SK-N-SH (cell line): Measurements from ENCODE around the gene C1QBP. TPM values are rescaled to one million over a fixed set of nuclear protein-coding genes. Genes with fewer than 3 reads are reported as not detected.

Experiments used
- CTCF ChIA-PET: fragments of 300-600, 350-600 bp; formaldehyde crosslinking; extraction: SDS; loops from one replicate; lab custom pipeline; 2021; lab: Yijun Ruan, JAX
- POLR2A ChIA-PET: fragments of 350-600 bp; sonication (Branson Sonifier 250); formaldehyde crosslinking; extraction: SDS; loops from one replicate; lab custom pipeline; 2020; ENCODE audit warnings: antibody characterized with exemption, inconsistent platforms; lab: Yijun Ruan, JAX
- DNase-seq: peaks from one replicate; pipeline ENCODE4 v3.0.0; 2012
- H2AFZ ChIP-seq: fragments of 200-600 bp; sonication (generic); 2 replicates; pipeline ENCODE4 v1.8.1; 2016; ENCODE audit warnings: antibody characterized with exemption, mild to moderate bottlenecking, low read depth
- H3F3A ChIP-seq: fragments of 200-600 bp; sonication (generic); replicated peaks from 2 replicates; pipeline ENCODE3; 2016; ENCODE audit warnings: antibody characterized with exemption, mild to moderate bottlenecking; ENCODE audit not compliant: insufficient read depth
- H3K27ac ChIP-seq, 2 experiments: fragments of 200-500 bp in 1 of 2; fragments of 200-600 bp in 1 of 2; sonication (Bioruptor generic) in 1 of 2; sonication (generic), shearing (Covaris generic) in 1 of 2; 2 replicates each; pipeline versions ENCODE4 v1.5.1 to v1.6.1; 2014 to 2016; ENCODE audit warnings: low read depth in 2 of 2, inconsistent platforms in 1 of 2, low read length in 1 of 2, mild to moderate bottlenecking in 1 of 2, mixed read lengths in 1 of 2
- H3K27me3 ChIP-seq: fragments of 200-600 bp; sonication (generic), shearing (Covaris generic); 2 replicates; pipeline ENCODE4 v1.6.1; 2016; ENCODE audit warnings: mixed run types; ENCODE audit not compliant: insufficient read depth
- H3K36me3 ChIP-seq, 2 experiments: fragments of 200-500 bp in 1 of 2; fragments of 200-600 bp in 1 of 2; sonication (Bioruptor generic) in 1 of 2; sonication (generic) in 1 of 2; replicated peaks in 1 of 2; 2 replicates each; pipeline versions ENCODE3 to v1.5.1; 2014 to 2016; ENCODE audit warnings: low read length in 1 of 2, mild to moderate bottlenecking in 1 of 2; ENCODE audit not compliant: insufficient read depth in 2 of 2, control insufficient read depth in 1 of 2
- H3K4me1 ChIP-seq, 2 experiments: fragments of 200-500 bp in 1 of 2; fragments of 200-600 bp in 1 of 2; sonication (Bioruptor generic) in 1 of 2; sonication (generic), shearing (Covaris generic) in 1 of 2; 2 replicates each; pipeline versions ENCODE4 v1.5.1 to v1.6.1; 2014 to 2016; ENCODE audit warnings: low read depth in 1 of 2, low read length in 1 of 2, mixed run types in 1 of 2; ENCODE audit not compliant: insufficient read depth in 2 of 2, control insufficient read depth in 1 of 2
- H3K4me2 ChIP-seq: fragments of 200-600 bp; sonication (generic), shearing (Covaris generic); 2 replicates; pipeline ENCODE4 v1.6.1; 2017; ENCODE audit warnings: mixed run types
- H3K4me3 ChIP-seq, 2 experiments: fragments of 200-500 bp in 1 of 2; fragments of 200-600 bp in 1 of 2; sonication (Bioruptor generic) in 1 of 2; sonication (generic), shearing (Covaris generic) in 1 of 2; 2 replicates each; pipeline versions ENCODE4 v1.5.1 to v1.8.1; 2014 to 2016; ENCODE audit warnings: low read depth in 2 of 2, inconsistent platforms in 1 of 2, low read length in 1 of 2, mild to moderate bottlenecking in 1 of 2, mixed read lengths in 1 of 2, moderate library complexity in 1 of 2
- H3K79me2 ChIP-seq: fragments of 200-600 bp; sonication (generic); 2 replicates; pipeline ENCODE4 v1.8.1; 2017; ENCODE audit warnings: mild to moderate bottlenecking; ENCODE audit not compliant: insufficient read depth
- H3K9ac ChIP-seq: fragments of 200-600 bp; sonication (generic); 2 replicates; pipeline ENCODE4 v1.6.1; 2017; ENCODE audit warnings: mixed run types
- H3K9me2 ChIP-seq: fragments of 200-600 bp; sonication (generic); 2 replicates; pipeline ENCODE4 v1.6.1; 2017; ENCODE audit warnings: mixed run types
- H3K9me3 ChIP-seq: fragments of 200-600 bp; sonication (generic); 2 replicates; pipeline ENCODE4 v1.6.1; 2017; ENCODE audit warnings: mixed run types, mild to moderate bottlenecking, moderate library complexity
- H4K20me1 ChIP-seq: fragments of 200-600 bp; sonication (generic); 2 replicates; pipeline ENCODE4 v1.6.1; 2017; ENCODE audit warnings: mild to moderate bottlenecking, mixed run types; ENCODE audit not compliant: insufficient read depth
- CHD2 ChIP-seq: fragments of 150-350 bp; IDR thresholded peaks from 2 replicates; pipeline ENCODE4 v1.6.1; 2018; ENCODE audit warnings: low read length; ENCODE audit not compliant: partially characterized antibody
- ELF1 ChIP-seq: IDR thresholded peaks from 2 replicates; pipeline ENCODE4 v1.4.0; 2012
- EZH2phosphoT487 ChIP-seq: fragments of 200-600 bp; sonication (generic); IDR thresholded peaks from 2 replicates; pipeline ENCODE4 v1.6.1; 2017; ENCODE audit warnings: low read depth, mixed run types, mild to moderate bottlenecking, antibody characterized with exemption, moderate library complexity, borderline replicate concordance
- FOXJ3 ChIP-seq: sonication (generic); formaldehyde crosslinking; IDR thresholded peaks from 2 replicates; pipeline ENCODE4 v1.5.1; 2020; ENCODE audit warnings: mild to moderate bottlenecking, missing genetic modification reagents
- GABPA ChIP-seq: IDR thresholded peaks from 2 replicates; pipeline ENCODE4 v1.4.0; 2012; ENCODE audit warnings: low read depth, mild to moderate bottlenecking
- GATA2 ChIP-seq: sonication (generic); formaldehyde crosslinking; IDR thresholded peaks from 2 replicates; pipeline ENCODE4 v1.5.0; 2020; ENCODE audit warnings: mild to moderate bottlenecking, missing genetic modification reagents
- MXI1 ChIP-seq: IDR thresholded peaks from 2 replicates; pipeline ENCODE4 v1.6.1; 2012; ENCODE audit warnings: mild to moderate bottlenecking, low read depth, low read length, improper control_type of control experiment
- NRF1 ChIP-seq: IDR thresholded peaks from 2 replicates; pipeline ENCODE4 v1.6.1; 2012; ENCODE audit warnings: low read depth, mild to moderate bottlenecking, low read length
- POLR2AphosphoS5 ChIP-seq: IDR thresholded peaks from 2 replicates; pipeline ENCODE4 v1.6.1; 2012; ENCODE audit warnings: low read depth, low read length
- RAD21 ChIP-seq: IDR thresholded peaks from 2 replicates; pipeline ENCODE4 v1.6.1; 2012; ENCODE audit warnings: mild to moderate bottlenecking, low read length
- RCOR1 ChIP-seq: fragments of 150-350 bp; IDR thresholded peaks from 2 replicates; pipeline ENCODE4 v1.6.1; 2017; ENCODE audit warnings: antibody characterized with exemption, low read length
- SMC3 ChIP-seq: IDR thresholded peaks from 2 replicates; pipeline ENCODE4 v1.6.1; 2012; ENCODE audit warnings: low read depth, low read length, improper control_type of control experiment
- TCF12 ChIP-seq: IDR thresholded peaks from 2 replicates; pipeline ENCODE4 v1.4.0; 2012
- TEAD4 ChIP-seq: IDR thresholded peaks from 2 replicates; pipeline ENCODE4 v1.4.0; 2012; ENCODE audit warnings: mild to moderate bottlenecking, borderline replicate concordance; ENCODE audit not compliant: insufficient read depth
- WGBS: methylation state at CpG from one replicate; pipeline ENCODE4 v1.1.6; 2017; ENCODE audit warnings: low lambda C conversion rate; 5-methylcytosine and 5-hydroxymethylcytosine counted together
- polyA plus RNA-seq, 3 experiments: library from polyadenylated mRNA; depleted of rRNA; stranded (reverse); fragments of >200 nt; gene quantifications; 2 replicates each; pipeline ENCODE4 v1.2.3, GENCODE V29; 2012
- TF ChIP-seq, protein P1 (sequence below): fragments of 150-350 bp; IDR thresholded peaks from 2 replicates; pipeline ENCODE4 v1.6.1; 2017; ENCODE audit warnings: antibody characterized with exemption, low read length, low read depth, borderline replicate concordance
- TF ChIP-seq, protein P2 (sequence below): IDR thresholded peaks from 2 replicates; pipeline ENCODE4; 2012
- TF ChIP-seq, protein P3 (sequence below): IDR thresholded peaks from 2 replicates; pipeline ENCODE4 v1.4.0; 2012; ENCODE audit warnings: low read depth, borderline replicate concordance

C1QBP gene
- polyA plus RNA-seq, 1 of the 3 experiments (the other 2 are of a cell fraction): 269 TPM

DNA sequence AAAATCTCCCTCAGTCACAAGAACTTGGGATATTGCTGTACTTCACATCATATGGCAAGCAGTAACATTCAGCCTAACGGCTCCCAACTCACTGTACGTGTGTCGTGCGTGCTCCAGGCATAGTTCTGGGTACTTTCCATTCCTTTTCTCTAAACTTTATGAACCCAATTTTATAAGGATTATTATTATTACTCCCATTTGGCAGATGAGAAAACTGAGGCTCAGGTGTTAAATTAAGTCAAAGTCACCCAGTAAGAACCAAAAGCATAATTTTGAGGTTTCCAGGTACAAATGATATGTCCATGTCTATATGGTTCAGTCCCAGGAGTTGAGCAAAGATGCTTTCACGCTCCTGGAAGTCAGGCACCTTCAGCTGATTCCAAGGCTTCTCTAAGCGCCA lies 4.8 kb upstream of the C1QBP start:
- Histone ChIP-seq H3K36me3 (peaks cover 41 to 53% of the 10 kb centered on the region in 2 experiments), H4K20me1 (no peaks in the 10 kb centered on the region), H3K4me1 (peaks cover 0 to 6% of the 10 kb centered on the region in 2 experiments; a peak in 3 of 4 replicates), H3K4me2 (no peak overlapping the region), H3K9ac (no peak overlapping the region), H3K4me3 (no peak overlapping the region), H3K27ac (no peak overlapping the region), H3F3A (peaks cover 13% of the 10 kb centered on the region), H2AFZ (no peak overlapping the region), H3K79me2 (peaks cover 2% of the 10 kb centered on the region), H3K27me3 (no peaks in the 10 kb centered on the region), H3K9me3 (no peaks in the 10 kb centered on the region), H3K9me2 (no peaks in the 10 kb centered on the region)
- no peak for DNase-seq
- WGBS: over 99% methylated on average over 6 of the region's 6 CpGs
- no peak for TF ChIP-seq POLR2AphosphoS5
- TF ChIP-seq, protein P1, sequence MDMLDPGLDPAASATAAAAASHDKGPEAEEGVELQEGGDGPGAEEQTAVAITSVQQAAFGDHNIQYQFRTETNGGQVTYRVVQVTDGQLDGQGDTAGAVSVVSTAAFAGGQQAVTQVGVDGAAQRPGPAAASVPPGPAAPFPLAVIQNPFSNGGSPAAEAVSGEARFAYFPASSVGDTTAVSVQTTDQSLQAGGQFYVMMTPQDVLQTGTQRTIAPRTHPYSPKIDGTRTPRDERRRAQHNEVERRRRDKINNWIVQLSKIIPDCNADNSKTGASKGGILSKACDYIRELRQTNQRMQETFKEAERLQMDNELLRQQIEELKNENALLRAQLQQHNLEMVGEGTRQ: no peak
- TF ChIP-seq, protein P2, sequence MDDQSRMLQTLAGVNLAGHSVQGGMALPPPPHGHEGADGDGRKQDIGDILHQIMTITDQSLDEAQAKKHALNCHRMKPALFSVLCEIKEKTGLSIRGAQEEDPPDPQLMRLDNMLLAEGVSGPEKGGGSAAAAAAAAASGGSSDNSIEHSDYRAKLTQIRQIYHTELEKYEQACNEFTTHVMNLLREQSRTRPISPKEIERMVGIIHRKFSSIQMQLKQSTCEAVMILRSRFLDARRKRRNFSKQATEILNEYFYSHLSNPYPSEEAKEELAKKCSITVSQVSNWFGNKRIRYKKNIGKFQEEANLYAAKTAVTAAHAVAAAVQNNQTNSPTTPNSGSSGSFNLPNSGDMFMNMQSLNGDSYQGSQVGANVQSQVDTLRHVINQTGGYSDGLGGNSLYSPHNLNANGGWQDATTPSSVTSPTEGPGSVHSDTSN: no peak
- no peak for TF ChIP-seq RCOR1
- no peak for TF ChIP-seq SMC3
- TF ChIP-seq FOXJ3 (CRISPR knock-in tag): no peak
- TF ChIP-seq EZH2phosphoT487: no peak
- TF ChIP-seq ELF1: no peak
- no peak for TF ChIP-seq MXI1
- ChIA-PET POLR2A (no interaction called here), CTCF (interaction anchor here (0.9 to 1.7 kb wide), 2 partner anchors 14 to 194 kb away, joined by 3 to 4 read pairs; no protein-coding TSS in a partner anchor)

GRCh38 chr17:5439446-5439764 lies 450 bp upstream of the C1QBP start:
- no peak for DNase-seq
- H3K4me1 ChIP-seq: peaks cover 0 to 21% of the 10 kb centered on the region in 2 experiments; a peak in 3 of 4 replicates
- H4K20me1 ChIP-seq: no peaks in the 10 kb centered on the region
- H3K27me3 ChIP-seq: no peaks in the 10 kb centered on the region
- H3K4me3 ChIP-seq: peak overlapping the region; percentile 85 to 94; a peak in 3 of 4 replicates
- peak overlapping the region; percentile 44 to 80; a peak in 3 of 4 replicates for H3K27ac ChIP-seq
- H3F3A ChIP-seq: peaks cover 19% of the 10 kb centered on the region
- H3K79me2 ChIP-seq: peaks cover 44% of the 10 kb centered on the region
- H3K9me2 ChIP-seq: no peaks in the 10 kb centered on the region
- H3K4me2 ChIP-seq: peak overlapping the region; percentile 68
- H2AFZ ChIP-seq: peak overlapping the region; percentile 51; the same call in 1 of the 2 replicates
- WGBS: 12% methylated on average over 1 of the region's 1 CpG
- H3K9me3 ChIP-seq: no peaks in the 10 kb centered on the region
- TF ChIP-seq, protein P1: no peak
- TF ChIP-seq GABPA (no peak), CHD2 (no peak), NRF1 (no peak), TEAD4 (no peak), RAD21 (no peak), TCF12 (no peak), GATA2 (no peak)
- TF ChIP-seq, protein P3, sequence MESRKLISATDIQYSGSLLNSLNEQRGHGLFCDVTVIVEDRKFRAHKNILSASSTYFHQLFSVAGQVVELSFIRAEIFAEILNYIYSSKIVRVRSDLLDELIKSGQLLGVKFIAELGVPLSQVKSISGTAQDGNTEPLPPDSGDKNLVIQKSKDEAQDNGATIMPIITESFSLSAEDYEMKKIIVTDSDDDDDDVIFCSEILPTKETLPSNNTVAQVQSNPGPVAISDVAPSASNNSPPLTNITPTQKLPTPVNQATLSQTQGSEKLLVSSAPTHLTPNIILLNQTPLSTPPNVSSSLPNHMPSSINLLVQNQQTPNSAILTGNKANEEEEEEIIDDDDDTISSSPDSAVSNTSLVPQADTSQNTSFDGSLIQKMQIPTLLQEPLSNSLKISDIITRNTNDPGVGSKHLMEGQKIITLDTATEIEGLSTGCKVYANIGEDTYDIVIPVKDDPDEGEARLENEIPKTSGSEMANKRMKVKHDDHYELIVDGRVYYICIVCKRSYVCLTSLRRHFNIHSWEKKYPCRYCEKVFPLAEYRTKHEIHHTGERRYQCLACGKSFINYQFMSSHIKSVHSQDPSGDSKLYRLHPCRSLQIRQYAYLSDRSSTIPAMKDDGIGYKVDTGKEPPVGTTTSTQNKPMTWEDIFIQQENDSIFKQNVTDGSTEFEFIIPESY: no peak
- H3K36me3 ChIP-seq: peaks cover 40 to 48% of the 10 kb centered on the region in 2 experiments
- no peak overlapping the region for H3K9ac ChIP-seq
- ChIA-PET POLR2A (interaction anchor here (1.0 to 1.3 kb wide), 4 partner anchors 9 to 29 kb away, joined by 3 to 7 read pairs (median 4); partner anchors contain the start of genes DHX33, NUP88 and RPAIN), CTCF (interaction anchor here (0.6 to 5.5 kb wide), 40 partner anchors 10 to 315 kb away, joined by 3 to 84 read pairs (median 5); partner anchors contain the start of genes DHX33, MIS12, NUP88 and RPAIN)
